Smooth muscle cell of the brain vasculature (primary cell): ENCODE data around the gene VAC14.

Experiments used
- DNase-seq: peaks from one replicate; pipeline ENCODE4 v3.0.0-alpha.2; 2012; ENCODE audit warnings: low read depth, low spot score

The VAC14 gene

GRCh38 chr16:70708366-70709246 lies 92.4 kb downstream of the VAC14 start:
- DNase-seq = no peak

DNA sequence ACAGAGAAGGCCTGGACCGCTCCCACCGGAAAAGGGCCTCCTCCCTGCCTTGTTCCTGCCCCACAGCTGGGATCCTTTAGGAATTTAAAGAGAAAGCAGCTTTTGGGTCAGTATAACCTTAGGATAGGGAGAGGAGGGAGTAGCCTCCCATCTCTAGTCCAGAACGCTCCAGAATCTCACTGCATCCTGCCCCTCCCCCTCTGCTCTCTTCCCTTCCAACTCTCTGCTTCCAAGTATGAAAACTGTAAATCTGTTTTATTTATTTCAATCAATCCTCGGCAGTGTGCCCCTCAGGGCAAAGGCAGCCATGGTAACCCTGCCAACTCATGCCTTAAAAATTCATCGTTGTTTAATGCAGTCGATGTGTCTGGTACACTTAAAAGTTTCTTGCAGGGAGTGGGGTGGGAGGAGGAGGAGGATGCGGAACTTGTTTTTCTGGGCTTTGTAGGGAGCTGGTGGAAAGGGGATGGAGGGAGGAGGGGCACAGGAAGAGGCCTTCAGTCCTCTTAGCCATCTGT lies 94.0 kb downstream of the VAC14 start:
- peak; percentile 43 for DNase-seq

DNA sequence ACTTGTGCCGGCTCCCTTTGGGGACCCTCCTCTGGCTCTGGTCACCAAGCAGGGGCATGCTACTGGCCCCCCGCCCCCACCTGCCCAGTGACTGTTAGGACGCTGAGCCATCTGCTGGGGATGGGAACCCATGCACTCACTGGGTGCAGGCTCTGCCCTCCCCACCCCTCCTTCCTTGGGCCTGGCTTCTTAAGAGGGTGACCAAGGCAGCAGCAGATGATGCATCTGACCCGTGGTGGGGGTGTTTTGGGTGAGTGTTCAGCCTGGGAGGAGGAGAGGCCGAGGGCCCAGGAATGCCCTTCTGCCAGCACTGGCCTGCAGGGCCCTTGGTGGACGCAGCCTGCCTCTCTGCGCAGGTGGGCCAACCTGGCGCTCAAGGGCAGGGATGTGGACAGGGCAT lies 95.9 kb downstream of the VAC14 start:
- no peak for DNase-seq

DNA sequence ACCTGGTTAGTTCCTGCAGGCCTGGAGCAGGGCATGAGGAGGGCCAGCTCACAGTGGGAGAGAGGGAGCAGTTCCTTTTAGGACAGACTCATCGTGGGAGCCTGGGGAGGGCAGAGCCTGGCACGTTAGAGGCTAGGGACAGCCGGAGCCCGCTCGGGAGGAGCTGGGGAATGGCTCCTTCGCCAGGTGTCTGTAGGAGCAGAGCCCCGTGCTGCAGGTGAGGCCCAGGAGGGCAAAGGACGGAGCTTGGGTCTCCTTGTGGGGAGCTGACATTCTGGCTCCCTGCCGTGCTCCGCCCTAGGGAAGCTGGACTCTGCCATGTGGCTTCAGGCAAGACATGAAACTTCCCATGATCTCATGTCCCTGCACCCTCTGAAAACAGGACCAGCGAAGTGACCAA lies 96.4 kb downstream of the VAC14 start:
- no peak for DNase-seq

DNA sequence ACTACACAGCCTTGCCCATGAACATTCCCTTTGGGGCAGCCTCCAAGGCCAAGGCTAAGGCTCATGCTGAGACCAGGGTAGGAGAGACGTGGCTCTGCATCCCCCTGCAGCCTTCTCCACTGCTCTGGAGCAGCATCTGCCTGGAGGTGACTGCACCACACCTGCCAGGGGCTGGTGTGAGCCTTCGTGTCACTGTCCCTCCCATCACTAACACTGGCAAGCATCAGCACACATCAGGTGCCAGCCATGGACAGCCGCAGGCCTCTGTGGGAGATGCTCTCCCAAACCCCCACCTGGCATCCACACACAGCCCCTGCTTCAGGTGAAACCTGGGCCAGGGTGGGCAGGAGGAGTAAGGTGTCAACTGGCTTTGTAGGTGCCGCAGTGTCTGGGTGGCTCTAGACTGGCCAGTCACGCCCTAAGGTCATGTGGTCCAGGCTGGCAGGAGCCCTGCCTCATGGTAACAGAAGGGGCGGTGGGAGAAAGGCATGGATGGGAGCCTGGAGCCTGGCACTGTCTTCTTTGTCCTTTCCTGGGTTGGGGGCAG lies 97.0 kb downstream of the VAC14 start:
- DNase-seq = no peak

DNA sequence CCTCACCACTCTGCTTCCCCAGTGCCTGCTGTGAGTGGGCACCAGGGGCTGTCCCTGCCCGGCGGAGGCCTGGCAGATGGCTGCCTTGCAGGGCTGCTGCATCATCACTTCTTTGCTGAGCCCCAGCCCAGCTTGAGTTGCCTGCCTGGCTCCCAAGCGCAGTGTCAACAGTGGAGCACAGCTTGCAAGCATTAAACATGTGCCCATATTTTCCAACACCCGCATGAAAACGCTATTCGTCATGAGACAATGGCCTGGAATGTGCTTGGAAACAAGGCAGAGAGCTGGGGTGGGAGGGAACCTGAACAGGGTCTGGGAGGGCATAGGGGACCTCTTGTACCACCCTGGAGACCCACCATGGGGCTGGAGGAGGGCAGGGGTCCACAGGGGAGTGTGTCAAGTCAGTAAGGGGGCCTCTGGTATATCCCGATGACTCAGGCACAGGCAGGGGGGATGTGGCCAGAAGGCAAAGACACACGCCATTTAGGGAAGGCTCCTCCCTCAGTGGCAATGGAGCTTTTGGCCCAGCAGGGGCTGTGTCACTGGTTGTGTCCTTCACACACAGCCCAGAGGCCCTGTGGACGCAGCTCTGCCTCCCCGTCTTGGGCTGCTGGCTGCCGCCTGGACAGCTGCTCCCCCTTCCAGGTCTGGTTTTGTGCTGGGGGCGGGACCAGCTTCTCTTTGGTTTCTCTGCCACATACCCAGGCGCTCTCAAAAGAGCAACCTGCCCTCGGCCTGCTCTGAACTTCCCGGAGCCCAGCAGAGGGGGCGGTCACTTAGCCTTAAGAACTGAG lies 97.7 kb downstream of the VAC14 start:
- DNase-seq = peak; percentile 87

- DNase-seq = no peak
Measured at GRCh38 chr16:70702624-70703023, 98.3 kb downstream of the VAC14 start.

DNA sequence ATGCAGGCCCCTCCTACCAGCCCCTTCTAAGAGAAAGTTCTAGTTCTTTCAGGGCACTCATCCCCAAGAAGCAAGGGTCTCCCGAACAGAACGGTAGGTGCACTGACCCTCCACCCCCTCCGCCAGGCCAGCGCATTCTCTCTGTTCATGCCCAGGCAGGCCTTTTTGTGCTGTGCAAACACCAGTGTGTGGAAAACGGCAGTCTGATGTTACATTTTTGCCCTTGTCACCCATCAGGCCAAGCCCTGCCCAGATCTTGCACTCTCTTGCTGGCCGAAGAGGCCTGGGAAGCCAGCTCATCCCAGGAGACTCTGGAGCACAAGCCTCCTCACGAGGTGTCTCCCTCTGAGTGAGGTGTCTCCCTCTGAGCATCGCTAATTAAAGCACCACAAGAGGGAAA lies 99.0 kb downstream of the VAC14 start:
- no peak for DNase-seq

- DNase-seq = no peak
Measured at GRCh38 chr16:70701596-70701995, 99.4 kb downstream of the VAC14 start.

- no peak for DNase-seq
Measured at GRCh38 chr16:70701036-70701435, 99.9 kb downstream of the VAC14 start.

DNA sequence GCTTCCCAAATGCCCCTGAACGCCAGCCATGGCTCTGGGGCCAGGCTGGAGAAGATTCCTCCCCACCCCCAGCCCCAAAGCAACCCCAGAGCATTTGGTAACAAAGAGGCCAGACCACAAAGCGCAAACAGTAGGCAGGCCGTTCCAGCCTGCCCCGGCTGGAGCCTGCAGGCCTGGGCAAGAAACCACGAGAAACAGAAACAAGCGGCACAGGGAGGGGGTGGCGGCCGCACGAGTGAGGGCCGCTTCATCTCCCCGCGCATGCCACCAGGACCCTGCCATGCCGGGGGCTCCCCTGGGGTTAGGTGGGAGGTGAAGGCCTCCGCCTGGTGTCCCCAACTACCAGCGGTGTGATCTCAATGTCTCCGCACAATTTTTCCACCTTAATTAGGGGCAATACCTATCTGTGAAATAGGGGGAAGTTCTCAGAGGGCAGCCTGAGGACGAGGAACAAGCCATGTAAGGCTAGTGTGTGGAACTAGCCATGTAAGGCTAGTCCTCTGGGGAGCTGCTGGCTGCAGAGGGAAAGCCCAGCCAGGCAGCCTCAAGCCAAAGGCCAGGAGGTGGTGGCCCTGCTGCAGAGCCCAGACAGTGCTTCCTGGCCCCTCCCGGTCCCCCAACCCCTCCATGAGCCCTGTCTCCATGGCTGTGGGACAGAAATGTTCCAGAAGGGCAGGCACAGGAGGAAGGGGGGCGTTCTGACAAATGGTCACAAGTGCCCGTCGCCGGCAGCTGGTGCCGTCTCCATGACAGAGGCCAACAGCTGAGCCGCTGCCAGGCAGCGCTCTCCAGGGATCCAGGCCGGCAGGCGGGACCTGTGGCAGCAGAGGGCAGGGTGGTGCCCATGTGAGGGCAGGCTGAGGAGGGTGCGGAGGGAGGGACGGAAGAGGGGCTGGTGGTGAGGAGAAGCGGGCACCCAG lies 100.6 kb downstream of the VAC14 start:
- DNase-seq = no peak

GRCh38 chr16:70699696-70700095 lies 101.3 kb downstream of the VAC14 start:
- DNase-seq = no peak

GRCh38 chr16:70698901-70699300 lies 102.1 kb downstream of the VAC14 start:
- no peak for DNase-seq

DNA sequence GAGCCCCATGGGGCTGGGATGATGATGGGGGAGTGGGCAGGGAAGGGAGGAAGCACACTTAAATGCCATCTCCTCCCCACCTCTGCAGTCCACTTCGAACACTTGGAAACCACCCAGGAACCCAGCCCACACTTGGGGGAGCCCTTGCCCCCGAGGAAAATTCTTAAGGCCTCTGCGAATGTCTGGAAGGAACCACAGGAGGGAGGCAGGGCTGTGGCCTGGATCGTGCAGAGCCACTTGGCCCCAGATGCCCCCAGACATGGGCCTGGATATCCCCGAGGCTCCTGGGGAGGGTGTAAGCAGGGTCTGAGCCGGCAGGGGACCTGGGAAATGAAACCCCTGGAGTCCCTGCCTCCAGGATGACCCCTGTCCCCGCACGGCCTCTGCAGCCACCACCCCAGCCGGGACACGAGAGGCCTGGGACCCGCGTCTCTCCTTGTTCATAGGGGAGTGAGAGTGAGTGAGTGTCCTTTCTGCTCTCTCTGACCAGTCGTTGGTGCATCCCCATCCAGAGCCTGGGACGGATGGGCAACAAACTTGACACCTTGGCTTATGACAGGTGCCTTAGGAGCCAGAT lies 103.3 kb downstream of the VAC14 start:
- no peak for DNase-seq

GRCh38 chr16:70696952-70697593 lies 103.9 kb downstream of the VAC14 start:
- no peak for DNase-seq

- DNase-seq = no peak
Measured at GRCh38 chr16:70696355-70696754, 104.6 kb downstream of the VAC14 start.

GRCh38 chr16:70695331-70696070 lies 105.5 kb downstream of the VAC14 start:
- no peak for DNase-seq

GRCh38 chr16:70694868-70695218 lies 106.1 kb downstream of the VAC14 start:
- DNase-seq = no peak

- DNase-seq = no peak
Measured at GRCh38 chr16:70694088-70694867, 106.7 kb downstream of the VAC14 start.
